OCI-LY1 (cell line): ENCODE results near the gene IFT57.

Source experiments
- CTCF ChIP-seq: fragments of 200-600 bp; sonication (generic), shearing (Covaris generic); IDR thresholded peaks from 2 replicates; pipeline ENCODE4 v1.5.1; 2017; ENCODE audit warnings: mild to moderate bottlenecking, antibody characterized with exemption, low read length, moderate library complexity, mixed read lengths
- EZH2 ChIP-seq: fragments of 200-600 bp; sonication (generic), shearing (Covaris generic); IDR thresholded peaks from 2 replicates; pipeline ENCODE4 v1.8.0; 2017; ENCODE audit warnings: borderline replicate concordance, mixed run types, mild to moderate bottlenecking, antibody characterized with exemption, low read length, moderate library complexity, mixed read lengths

GRCh38 chr3:108137460-108137814 lies 84.8 kb downstream of the IFT57 start:
- TF ChIP-seq CTCF = no peak
- TF ChIP-seq EZH2 = no peak
